IPS-NIHi11 (cell line): ENCODE measurements around the gene TRIM26.
"Not testable (repeated sequence)": the region's sequence is repeated elsewhere in the genome, so short reads cannot be mapped to it uniquely, and the experiment has no call there.

Experiments
- DNase-seq: peaks from one replicate; pipeline ENCODE4 v3.0.0; 2012; ENCODE audit warnings: mixed read lengths, low spot score

The TRIM26 gene

DNA sequence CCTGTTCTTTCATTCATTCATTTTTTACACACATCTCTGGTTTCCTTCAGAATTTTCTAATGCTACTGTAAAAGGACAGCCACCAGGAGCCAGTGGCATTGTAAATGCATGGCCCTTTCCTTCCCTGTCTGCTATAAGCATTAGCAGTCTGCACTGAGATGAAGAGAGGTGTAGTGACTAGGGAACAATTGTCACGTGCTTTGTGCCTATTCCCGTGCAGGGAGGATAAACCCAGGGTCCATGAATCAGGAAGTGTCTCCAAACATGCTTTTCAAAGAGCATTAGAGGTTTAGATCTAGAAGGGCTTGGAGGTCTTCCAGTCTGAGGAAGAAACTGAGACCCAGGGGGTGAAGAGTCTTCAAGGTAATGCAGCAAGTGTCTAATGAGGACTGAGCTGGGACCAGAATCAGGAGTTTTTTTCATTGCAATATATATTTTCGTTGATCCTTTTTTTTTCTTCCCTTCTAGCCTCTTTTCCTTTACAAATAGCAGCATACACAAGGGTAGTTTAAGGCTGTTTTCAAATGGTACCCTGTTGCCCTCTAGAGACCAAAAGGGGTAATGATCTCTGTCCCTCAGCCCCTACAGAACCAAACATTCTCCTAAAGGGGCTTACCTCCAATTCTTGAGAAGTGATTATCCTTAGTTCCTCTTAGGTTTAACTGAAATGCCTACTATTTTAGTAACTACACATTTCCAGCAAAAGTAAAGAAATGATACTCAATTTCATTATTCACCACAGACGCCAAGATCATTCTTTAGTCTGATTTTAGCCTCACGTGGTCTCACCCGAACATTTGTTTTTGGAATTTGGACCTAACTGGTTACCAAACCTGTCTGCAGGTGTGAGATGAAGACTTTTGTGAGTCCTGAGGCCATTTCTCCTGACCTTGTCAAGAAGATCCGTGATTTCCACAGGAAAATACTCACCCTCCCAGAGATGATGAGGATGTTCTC is 43.3 kb downstream of the TRIM26 start:
- peak; percentile 54 for DNase-seq

DNA sequence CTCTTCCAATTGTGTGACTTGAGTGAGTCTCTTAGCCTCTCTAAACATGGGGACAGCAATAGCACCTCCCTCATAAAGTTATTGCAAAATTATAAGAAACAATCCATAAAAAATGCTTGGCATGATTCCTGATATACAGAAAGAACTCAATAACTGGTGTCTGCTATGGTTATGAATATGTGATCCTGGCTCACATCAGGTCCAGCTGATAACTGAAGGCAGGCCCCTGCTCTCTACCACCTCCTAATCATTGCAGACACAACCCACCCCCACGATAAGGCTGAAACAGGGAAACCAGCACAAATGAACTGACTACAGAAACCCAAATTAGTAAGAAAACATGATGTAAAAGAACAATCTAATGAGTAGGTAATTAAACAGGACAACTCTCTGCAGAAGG is 44.5 kb downstream of the TRIM26 start:
- no peak for DNase-seq

DNA sequence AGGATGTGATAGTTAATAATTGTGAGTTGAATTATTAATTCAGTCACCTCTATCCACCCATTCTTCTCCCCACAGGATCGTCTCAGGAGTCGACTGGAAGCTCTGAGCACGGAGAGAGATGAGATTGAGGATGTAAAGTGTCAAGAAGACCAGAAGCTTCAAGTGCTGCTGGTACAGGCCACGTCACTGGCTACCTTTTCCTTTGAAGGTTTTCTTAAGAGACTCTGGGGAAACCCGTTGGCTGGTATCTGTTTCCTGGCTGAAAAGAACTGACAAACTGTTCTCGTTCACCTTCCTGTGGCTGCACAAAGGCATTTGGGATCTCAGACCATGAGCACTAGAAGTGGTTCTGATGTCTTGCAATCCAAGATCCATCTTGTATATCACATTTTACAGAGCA is 46.1 kb downstream of the TRIM26 start:
- DNase-seq = no peak

DNA sequence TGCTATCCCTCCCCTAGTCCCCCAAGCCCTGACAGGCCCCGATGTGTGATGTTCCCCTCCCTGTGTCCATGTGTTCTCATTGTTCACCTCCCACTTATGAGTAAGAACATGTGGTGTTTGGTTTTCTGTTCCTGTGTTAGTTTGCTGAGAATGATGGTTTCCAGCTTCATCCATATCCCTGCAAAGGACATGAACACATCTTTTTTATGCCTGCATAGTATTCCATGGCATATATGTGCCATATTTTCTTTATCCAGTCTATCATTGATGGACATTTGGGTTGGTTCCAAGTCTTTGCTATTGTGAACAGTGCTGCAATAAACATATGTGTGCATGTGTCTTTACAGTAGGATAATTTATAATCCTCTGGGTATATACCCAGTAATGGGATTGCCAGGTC is 48.0 kb downstream of the TRIM26 start:
- not testable (repeated sequence) for DNase-seq

DNA sequence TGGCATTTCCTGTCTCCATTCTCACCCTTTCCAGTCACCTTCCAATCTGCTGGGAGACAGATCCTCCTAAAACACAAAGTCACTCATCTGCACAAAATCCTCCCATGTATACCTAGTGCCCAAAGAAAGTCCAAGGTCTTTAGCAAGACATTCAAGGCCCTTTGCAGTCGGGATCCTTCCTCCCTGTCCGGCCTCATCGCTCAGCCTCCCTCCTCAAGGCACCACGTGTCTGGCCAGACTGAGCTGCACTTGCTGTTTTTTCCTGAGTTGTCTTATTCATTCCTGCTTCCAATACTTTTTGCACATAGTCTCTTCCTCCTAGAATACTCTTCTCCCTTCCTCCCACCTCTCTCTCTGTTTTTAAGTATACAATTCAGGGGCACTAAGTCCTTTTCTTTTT is 48.5 kb downstream of the TRIM26 start:
- DNase-seq = no peak

DNA sequence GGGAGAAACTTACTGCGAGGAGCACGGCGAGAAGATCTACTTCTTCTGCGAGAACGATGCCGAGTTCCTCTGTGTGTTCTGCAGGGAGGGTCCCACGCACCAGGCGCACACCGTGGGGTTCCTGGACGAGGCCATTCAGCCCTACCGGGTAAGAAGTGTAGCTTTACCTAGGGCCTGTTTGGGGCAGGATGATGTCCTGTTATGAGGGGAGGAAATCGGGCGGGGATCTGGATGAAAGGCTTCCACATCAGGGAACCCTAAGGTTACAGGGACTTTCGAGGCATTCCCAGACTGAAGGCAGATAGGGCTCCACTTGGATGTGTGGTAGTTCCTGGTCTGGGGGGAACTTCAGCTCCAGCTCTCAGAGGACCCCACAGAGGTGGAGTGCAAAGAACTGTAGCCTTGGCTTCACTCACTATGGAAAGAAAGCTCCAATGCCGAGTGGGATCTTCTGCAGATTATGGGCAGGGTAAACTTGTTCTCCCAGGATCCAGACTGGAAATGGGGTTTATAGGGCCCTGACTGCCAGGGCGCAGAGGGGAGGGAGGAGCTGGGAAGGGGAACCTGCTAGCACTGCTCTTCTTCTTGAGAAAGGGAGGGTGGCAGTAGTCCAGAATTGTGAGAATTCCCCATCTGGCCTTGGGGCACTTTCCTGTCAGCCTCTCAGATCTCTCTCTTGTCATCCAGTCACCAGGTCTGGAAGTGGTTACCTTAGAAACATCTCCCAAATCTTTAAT is 49.1 kb downstream of the TRIM26 start:
- no peak for DNase-seq

DNA sequence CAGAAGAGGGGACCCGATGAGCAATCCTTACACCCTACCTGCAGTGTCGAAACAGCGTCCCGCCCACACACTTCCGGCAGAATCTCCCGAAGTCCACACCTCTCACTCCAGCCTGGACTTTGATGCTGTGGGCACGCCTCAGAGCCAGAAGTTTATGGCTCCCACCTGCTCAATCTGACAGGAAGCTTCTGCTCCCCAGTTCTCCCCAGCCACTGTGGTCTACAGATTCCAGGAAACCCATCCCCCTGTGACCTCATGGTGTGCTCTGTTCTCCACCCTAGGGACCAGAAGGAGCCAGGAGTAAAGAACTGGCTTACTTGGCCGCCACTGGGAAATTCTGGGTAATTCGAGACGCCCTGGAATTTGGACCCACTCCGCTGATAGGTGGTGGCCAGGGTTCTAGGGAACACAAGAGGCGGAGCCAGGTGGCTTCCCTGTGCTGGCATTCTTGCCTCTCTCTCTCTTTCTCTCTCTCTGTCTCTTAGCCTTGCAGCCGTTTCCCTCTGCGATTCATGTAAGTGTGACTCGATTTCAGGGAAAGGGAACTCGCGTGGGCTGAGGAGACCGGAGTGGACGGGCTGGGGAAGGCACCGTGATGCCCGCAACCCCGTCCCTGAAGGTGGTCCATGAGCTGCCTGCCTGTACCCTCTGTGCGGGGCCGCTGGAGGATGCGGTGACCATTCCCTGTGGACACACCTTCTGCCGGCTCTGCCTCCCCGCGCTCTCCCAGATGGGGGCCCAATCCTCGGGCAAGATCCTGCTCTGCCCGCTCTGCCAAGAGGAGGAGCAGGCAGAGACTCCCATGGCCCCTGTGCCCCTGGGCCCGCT is 49.9 kb downstream of the TRIM26 start, which contains the start of gene TRIM15:
Gene TRIM15, plus strand, starts transcription at position 457 of the 828 bp plus-strand sequence. Its CDS starts 139 bp downstream, at position 596.
- DNase-seq = peak; percentile 46

DNA sequence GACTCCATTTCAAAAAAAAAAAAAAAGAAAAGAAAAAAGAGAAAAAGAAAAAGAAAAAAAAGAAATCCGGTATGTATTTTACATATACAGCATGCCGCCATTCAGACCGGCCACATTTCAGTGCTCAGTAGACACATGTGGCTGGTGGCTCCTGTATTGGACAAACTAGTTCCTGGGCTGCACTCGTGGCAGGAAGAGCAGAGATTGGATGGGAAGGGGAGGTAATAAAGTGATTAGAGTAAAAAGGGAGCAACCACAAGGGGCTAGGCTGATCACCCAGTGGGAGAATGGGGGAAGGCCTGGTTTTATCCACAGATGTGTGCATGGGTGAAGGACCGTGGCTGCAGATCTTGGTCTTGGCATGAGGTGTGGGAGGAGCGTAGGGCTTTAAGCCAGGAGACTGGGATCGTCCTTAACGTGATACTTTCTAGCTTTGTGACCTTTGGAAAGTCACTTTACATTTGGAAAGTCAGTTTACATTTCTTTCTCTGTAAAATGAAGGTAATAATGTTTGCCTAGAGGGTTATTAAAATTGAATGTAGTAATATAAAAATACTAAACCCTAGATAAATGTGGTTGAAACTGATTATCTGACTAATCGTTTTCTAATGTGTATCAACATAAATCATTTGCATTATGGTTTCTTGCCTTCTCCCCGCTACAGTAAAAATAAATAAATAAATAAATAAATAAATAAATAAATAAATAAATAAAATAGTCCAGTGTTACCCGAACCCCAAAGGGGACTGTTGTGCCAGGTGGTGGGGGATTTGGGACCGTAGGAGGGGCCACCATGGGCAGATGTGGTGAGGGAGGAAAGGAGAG is 50.7 kb downstream of the TRIM26 start:
- no peak for DNase-seq

DNA sequence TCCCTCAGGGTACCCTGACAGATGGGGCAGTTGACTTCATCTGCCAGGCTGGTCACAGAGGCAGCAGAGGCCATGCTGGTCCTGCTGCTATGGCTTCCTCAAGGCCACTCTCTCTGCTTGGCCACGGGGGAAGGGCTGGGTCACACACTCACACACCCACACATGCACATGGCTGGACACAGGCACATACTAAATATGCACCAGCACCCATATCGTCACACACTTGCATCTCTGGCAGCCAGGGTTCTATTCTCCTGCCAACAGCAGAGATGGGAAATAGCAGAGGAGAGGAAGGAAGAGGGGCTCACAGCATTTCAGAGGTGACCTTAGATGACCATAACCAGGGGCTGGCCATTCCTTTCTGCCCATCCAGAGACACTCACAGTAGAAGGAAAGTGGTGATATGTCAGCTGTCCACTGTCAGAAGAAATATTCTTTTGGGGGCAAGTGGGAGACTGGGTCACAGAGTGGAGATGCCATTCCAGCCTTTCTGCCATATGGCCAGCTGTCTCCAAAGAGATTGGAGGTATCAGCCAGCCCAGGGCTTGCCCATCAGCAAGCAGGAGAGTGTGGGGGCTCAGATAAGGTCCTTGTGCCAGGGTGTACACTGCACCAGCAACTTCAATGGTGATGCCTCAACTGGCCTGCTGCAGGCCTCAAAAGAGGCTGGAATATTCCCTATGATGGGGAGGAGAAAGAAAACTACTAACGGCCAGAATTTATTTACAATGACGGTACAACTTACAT is 52.2 kb downstream of the TRIM26 start, which contains the start of gene TRIM10:
Gene TRIM10, minus strand, starts transcription at position 427 of the 747 bp plus-strand sequence. Its CDS starts 353 bp downstream, at position 74.
- no peak for DNase-seq

DNA sequence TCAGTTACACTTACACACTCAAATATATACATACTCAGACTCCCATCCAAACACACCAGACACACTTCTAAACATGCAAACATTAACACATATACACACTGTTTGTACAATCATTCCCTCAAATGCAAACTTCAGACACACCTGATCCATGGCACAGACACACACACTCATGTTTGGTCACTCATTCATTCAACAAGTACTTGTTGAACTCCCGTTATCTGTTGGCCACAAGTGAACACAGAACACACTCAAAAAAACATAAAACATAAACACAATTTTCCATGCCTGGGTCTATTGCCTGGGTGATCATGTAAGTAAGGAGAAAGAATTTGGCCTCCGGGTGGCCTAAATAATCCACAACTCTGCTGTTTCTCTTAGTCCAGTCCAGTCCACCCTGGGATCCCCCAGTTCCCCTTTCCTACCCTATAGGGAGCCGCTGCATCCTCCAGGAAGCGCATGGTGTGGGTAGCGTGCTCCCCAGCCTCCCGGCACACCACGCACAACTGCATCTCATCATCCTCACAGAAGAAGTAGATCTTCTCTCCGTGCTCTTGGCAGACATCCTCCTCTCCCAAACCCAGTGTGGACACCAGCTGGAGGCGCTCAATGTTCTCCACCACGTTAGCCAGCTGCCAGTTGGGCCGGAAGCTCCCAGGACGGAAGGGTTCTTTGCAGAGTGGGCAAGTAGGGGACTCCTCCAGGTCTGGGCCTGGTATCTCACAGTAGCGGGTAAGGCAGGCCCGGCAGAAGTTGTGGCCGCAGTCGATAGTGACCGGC is 53.0 kb downstream of the TRIM26 start:
- no peak for DNase-seq

DNA sequence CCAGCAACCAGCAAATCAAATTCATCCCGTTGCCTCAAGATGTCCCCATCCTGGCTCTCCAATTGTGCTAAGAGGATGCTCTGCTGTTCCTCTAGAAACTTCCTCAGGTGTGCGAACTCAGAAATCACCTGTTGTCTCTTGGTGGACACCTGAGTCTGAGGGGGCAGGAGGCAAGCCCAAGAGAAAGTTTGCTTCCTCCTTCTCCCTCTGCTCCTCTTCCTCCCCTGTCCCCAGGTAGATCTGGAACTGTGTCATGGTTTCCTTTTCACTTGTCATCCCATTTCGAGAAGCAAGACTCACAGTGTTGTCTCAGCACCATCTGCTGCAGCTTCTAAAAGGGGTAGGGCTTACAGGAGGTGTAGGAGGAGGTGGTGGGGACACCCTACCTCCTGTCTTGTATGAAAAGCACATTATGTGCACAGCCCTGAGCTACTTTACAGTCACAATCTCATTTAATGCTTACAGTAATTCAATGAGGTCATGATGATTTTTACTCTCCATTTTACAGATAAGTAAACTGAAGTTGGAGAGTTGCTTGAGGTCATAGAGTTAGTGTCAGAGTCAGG is 54.6 kb downstream of the TRIM26 start:
- DNase-seq = no peak

DNA sequence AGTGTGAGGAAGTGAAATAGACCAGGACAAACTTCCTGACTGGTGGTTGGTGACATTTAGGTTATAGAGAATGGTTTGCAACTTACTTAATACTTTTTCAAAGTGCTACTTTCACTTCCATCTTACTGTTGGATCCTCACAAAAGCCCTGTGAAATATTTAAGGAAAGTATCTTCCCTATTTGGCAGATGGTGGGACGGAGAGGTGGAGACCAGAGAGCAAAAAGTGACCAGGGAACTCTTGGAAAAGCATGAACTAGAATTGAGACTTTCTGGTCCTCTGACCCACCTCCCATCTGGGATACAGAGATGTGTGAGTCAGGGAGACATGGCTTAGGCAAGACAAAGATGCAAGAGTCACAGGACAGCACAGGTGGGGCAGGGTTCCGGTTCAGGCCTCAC is 55.2 kb downstream of the TRIM26 start:
- no peak for DNase-seq

DNA sequence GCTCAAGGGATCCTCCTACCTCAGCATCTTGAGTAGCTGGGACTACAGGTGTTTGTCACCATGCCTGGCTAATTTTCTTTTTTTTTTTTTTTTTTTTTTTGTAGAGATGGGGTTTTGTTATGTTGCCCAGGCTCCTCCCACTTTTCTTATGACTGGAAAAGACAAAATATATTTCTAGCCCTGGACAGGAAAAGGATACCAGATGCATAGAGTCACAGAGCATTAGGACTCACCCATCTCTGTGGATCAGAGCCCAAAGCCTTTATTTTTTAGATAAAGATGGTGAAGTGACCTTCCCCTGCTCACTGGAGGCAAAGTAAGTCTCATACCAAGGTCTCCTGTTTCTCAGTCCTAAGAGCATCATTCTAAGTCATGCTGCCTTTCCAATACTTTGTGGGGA is 55.6 kb downstream of the TRIM26 start:
- DNase-seq = no peak

DNA sequence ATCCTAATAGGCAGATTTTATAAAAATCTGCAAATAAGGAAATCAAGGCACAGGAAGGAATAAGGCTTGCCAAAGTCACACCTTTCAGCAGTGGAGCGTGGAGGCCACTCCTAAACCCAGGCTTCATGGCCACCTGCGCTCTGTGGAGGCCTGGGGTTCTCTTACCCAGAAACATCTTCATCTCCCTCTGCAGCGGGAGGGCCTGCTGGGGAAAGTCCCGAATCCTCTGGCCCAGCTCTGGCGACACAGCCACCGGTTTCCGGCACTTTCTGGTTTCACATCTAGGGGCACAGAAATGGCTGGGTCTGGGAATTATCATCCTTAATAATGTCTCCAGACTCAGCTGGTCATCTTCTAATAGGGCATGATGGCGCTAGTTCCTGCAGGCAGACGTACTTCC is 56.4 kb downstream of the TRIM26 start:
- DNase-seq = no peak

DNA sequence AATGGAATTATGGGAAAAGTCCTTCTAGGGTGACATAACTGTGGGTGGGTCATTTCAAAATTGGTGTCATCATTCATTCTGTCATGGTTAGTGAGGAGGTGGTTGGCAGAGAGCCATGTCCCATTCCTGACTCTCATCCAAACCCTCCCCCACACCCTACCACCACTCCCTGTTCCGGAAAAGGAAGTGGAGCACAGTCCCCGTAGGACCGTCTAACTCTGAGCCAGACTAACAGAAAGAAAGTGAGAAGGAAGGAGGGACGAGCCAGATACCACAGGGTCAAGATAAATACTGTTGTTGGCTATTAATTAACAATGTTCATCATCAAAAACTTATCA is 57.0 kb downstream of the TRIM26 start:
- no peak for DNase-seq

DNA sequence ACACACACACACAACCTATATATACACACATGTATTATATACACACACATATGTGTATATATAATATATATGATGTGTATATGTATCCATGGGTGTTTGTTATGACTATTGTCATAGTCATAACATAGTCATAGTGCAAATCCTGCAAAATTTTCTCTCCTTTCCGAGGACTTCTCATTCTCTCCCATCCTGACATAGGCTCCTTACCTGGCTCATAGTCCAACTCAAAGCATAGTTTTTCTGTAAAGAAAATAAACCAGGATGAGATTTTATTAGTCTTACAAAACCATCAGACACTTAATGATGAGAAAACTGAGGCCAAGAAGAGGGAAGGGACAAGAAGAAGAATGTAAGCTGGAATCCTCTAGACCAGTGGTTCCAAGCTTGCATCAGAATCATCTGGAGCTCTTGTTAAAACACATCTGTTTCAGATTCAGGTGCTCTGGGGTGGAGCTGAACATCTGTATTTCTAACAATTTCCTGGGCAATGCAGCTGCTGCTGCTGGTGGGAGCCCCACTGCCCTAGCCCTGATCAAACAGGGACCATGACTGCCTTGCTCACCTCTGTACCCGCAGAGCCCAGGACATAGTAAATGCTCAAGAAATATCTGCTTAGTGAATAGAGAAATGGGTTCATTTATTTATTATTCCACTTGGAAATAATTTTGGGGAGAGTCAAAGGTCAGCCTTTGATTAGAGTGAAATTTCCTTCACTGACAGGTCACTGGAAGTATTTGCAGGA is 57.5 kb downstream of the TRIM26 start:
- no peak for DNase-seq

DNA sequence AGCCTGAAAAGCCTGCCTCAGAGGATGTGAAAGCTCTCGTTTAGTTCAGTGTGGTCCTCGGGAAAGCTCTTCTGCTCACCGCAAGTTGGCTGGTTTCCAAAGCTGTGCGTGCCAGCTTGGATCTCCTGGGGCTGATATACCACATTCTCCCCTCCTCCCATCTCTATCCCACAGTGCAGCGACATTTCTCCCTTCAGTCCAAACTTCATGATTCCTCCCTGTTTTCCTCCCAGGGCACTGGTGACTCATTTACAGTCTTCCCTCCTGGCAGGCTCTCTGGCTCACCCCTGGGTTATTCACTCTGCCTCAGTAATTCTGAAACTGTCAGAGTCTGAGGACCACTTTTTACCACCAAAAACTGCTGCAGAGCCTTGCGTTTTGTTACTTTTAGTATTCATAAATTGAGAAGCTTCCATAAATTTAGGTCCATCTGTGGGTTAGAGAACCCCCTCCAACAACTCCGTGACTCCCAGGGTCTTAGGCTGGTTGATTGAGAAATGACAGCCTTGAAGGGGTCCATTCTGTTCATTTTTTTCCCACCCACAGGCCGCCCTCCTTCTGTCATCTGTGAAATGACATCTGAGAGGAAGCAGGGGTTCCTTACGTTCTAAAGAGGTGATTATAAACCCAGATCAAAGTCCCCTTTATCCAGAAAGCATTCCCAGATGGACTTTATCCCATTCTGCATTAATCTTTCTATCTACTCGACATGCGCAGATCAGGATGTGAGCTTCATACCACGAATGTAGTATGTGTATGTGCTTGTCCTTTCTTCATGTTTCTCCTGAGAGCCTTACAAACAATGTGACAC is 58.3 kb downstream of the TRIM26 start:
- DNase-seq = no peak

DNA sequence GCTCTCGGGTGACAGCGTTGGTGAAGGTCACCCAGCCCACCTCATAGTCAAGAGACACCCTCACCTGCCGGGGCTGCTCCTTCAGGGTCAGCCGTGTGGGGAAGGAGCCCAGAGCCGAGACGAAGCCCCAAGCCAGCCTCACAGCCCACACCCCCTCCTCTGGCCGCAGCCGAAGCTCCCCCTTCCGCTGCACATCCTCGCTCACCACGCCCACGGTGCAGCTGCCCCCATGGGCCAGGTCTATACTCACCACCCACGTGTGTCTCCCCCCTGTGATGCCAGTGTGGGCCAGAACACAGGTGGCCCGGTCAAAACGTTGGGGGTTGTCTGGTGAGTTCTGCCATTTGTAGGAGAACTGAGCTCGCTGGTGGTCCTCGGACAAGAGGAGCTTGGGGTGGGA is 59.1 kb downstream of the TRIM26 start:
- no peak for DNase-seq
